HepG2 (cell line): Measurements from ENCODE around the gene SELENOI. TPM values are rescaled to one million over a fixed set of nuclear protein-coding genes. Genes with fewer than 3 reads are reported as not detected.

ENCODE experiments used
- DBP ChIP-seq: sonication (generic); formaldehyde crosslinking; IDR thresholded peaks from 2 replicates; pipeline ENCODE4 v1.4.0; 2020; ENCODE audit warnings: missing genetic modification reagents; ENCODE audit errors: not compliant biosample characterization
- EEA1 ChIP-seq: sonication (generic); formaldehyde crosslinking; IDR thresholded peaks from 2 replicates; pipeline ENCODE4 v1.5.1; 2020; ENCODE audit warnings: mild to moderate bottlenecking, missing genetic modification reagents, borderline replicate concordance
- EP300 ChIP-seq, 3 experiments: sonication (generic) in 1 of 3; formaldehyde crosslinking in 1 of 3; IDR thresholded peaks; 2 replicates each; pipeline versions ENCODE4 v1.5.1 to v1.6.1; 2011 to 2020; ENCODE audit warnings: low read depth in 2 of 3, low read length in 2 of 3, borderline replicate concordance in 1 of 3, improper control_type of control experiment in 1 of 3, mild to moderate bottlenecking in 1 of 3, missing genetic modification reagents in 1 of 3, moderate library complexity in 1 of 3
- GZF1 ChIP-seq: sonication (generic); formaldehyde crosslinking; IDR thresholded peaks from 2 replicates; pipeline ENCODE4 v1.5.1; 2020; ENCODE audit warnings: mild to moderate bottlenecking, missing genetic modification reagents
- KMT2A ChIP-seq: sonication (generic); formaldehyde crosslinking; IDR thresholded peaks from 2 replicates; pipeline ENCODE4 v1.4.0; 2020; ENCODE audit warnings: missing genetic modification reagents
- MAFG ChIP-seq: sonication (generic); formaldehyde crosslinking; IDR thresholded peaks from 2 replicates; pipeline ENCODE4 v1.5.1; 2020; ENCODE audit warnings: mild to moderate bottlenecking, missing genetic modification reagents
- MIER2 ChIP-seq: IDR thresholded peaks from 2 replicates; pipeline ENCODE4 v1.6.1; 2016; ENCODE audit warnings: missing biosample characterization, missing genetic modification reagents
- MTA1 ChIP-seq: sonication (generic); formaldehyde crosslinking; IDR thresholded peaks from 2 replicates; pipeline ENCODE4 v1.4.0; 2020; ENCODE audit warnings: missing genetic modification reagents, mild to moderate bottlenecking, borderline replicate concordance
- NR2F1 ChIP-seq, 2 experiments: fragments of 450-650 bp in 1 of 2; formaldehyde crosslinking in 1 of 2; IDR thresholded peaks; 2 replicates each; pipeline versions ENCODE4 v1.5.0 to v1.6.1; 2016 to 2020; ENCODE audit warnings: mild to moderate bottlenecking in 1 of 2, missing compliant biosample characterization in 1 of 2, missing genetic modification reagents in 1 of 2, moderate library complexity in 1 of 2
- PAX8 ChIP-seq: sonication (generic); formaldehyde crosslinking; IDR thresholded peaks from 2 replicates; pipeline ENCODE4 v1.8.0; 2022; ENCODE audit warnings: mild to moderate bottlenecking, missing genetic modification reagents, borderline replicate concordance
- PHB2 ChIP-seq: fragments of 450-650 bp; IDR thresholded peaks from 2 replicates; pipeline ENCODE4 v1.6.1; 2018; ENCODE audit not compliant: partially characterized antibody
- PRDM15 ChIP-seq: sonication (generic); formaldehyde crosslinking; IDR thresholded peaks from 2 replicates; pipeline ENCODE4 v1.4.0; 2020; ENCODE audit warnings: missing genetic modification reagents
- RFX1 ChIP-seq: fragments of 450-650 bp; IDR thresholded peaks from 2 replicates; pipeline ENCODE4 v1.6.1; 2017
- SAP130 ChIP-seq: IDR thresholded peaks from 2 replicates; pipeline ENCODE4 v1.6.1; 2016; ENCODE audit warnings: low read depth
- SATB2 ChIP-seq: sonication (generic); formaldehyde crosslinking; IDR thresholded peaks from 2 replicates; pipeline ENCODE4 v1.5.0; 2020; ENCODE audit warnings: missing genetic modification reagents
- SIN3A ChIP-seq: IDR thresholded peaks from 2 replicates; pipeline ENCODE4 v1.6.1; 2011; ENCODE audit warnings: low read depth, mild to moderate bottlenecking, control low read depth, low read length, borderline replicate concordance
- SRF ChIP-seq: IDR thresholded peaks from 2 replicates; pipeline ENCODE4 v1.6.1; 2011; ENCODE audit warnings: mild to moderate bottlenecking, low read depth, low read length, moderate library complexity
- TOPORS ChIP-seq: sonication (generic); formaldehyde crosslinking; IDR thresholded peaks from 2 replicates; pipeline ENCODE4 v1.8.0; 2023; ENCODE audit warnings: mild to moderate bottlenecking, missing genetic modification reagents
- TSC22D2 ChIP-seq: sonication (generic); formaldehyde crosslinking; IDR thresholded peaks from 2 replicates; pipeline ENCODE4 v1.5.1; 2020; ENCODE audit warnings: missing genetic modification reagents, mild to moderate bottlenecking, borderline replicate concordance
- ZFP82 ChIP-seq: sonication (generic); formaldehyde crosslinking; IDR thresholded peaks from 2 replicates; pipeline ENCODE4 v1.5.1; 2020; ENCODE audit warnings: mild to moderate bottlenecking, missing genetic modification reagents, borderline replicate concordance
- ZNF12 ChIP-seq: sonication (generic); formaldehyde crosslinking; IDR thresholded peaks from 2 replicates; pipeline ENCODE4 v1.5.0; 2020; ENCODE audit warnings: missing genetic modification reagents
- ZNF256 ChIP-seq: sonication (generic); formaldehyde crosslinking; conservative IDR thresholded peaks from 2 replicates; pipeline ENCODE4 v1.4.0; 2020; ENCODE audit warnings: missing genetic modification reagents
- ZNF317 ChIP-seq: sonication (generic); formaldehyde crosslinking; IDR thresholded peaks from 2 replicates; pipeline ENCODE4 v1.5.0; 2020; ENCODE audit warnings: mild to moderate bottlenecking, missing genetic modification reagents
- ZNF704 ChIP-seq: sonication (generic); formaldehyde crosslinking; IDR thresholded peaks from 2 replicates; pipeline ENCODE4 v1.8.1; 2023; ENCODE audit warnings: mild to moderate bottlenecking, inconsistent platforms, moderate library complexity, missing genetic modification reagents, borderline replicate concordance
- ZNF776 ChIP-seq: sonication (generic); formaldehyde crosslinking; IDR thresholded peaks from 2 replicates; pipeline ENCODE4 v1.4.0; 2020; ENCODE audit warnings: mild to moderate bottlenecking, missing genetic modification reagents
- polyA plus RNA-seq, 8 experiments: library from polyadenylated mRNA; depleted of rRNA in 3 of 8; stranded (reverse) in 7 of 8; unstranded in 1 of 8; fragments of >200 nt; fragmentation: Illumina TruSeq in 4 of 8; extraction: Trizol in 4 of 8; gene quantifications; 2 replicates each; pipeline versions ENCODE4 v1.2.1 to v1.2.3, GENCODE V29; 2011 to 2016; ENCODE audit warnings: low read depth in 4 of 8, missing spikeins in 1 of 8, mixed read lengths in 1 of 8; ENCODE audit not compliant: insufficient read depth in 1 of 8
- total RNA-seq, 5 experiments: library from RNA; depleted of rRNA; stranded (reverse); fragments of >200 nt; fragmentation: Illumina TruSeq; extraction: Trizol; gene quantifications; 2 replicates each; pipeline ENCODE4 v1.2.3, GENCODE V29; 2016; ENCODE audit warnings: low read depth in 1 of 5

Gene SELENOI
- total and polyA plus RNA-seq, 2 of the 13 experiments (the other 11 are each of a cell fraction or from before 2014, with no cell fraction given) = 27.7 to 60.3 TPM

- TF ChIP-seq PRDM15 (CRISPR knock-in tag) (0 out of 2 replicates have a peak, but pooled peaks have one; percentile 3), NR2F1 (CRISPR knock-in tag; IDR thresholded peaks at IDR 0.05) (no peak), SAP130 (peak; percentile 24), ZFP82 (CRISPR knock-in tag) (peak; percentile 49; the same call in 1 of the 2 replicates), MAFG (CRISPR knock-in tag) (no peak), GZF1 (peak; percentile 69; the same call in 1 of the 2 replicates), MIER2 (CRISPR knock-in tag) (0 out of 2 replicates have a peak, but pooled peaks have one; percentile 18), SIN3A (peak; percentile 81; the same call in 1 of the 2 replicates), TSC22D2 (CRISPR knock-in tag) (no peak), MTA1 (no peak), EEA1 (0 out of 2 replicates have a peak, but pooled peaks have one; percentile 12), ZNF704 (no peak), PAX8 (CRISPR knock-in tag) (no peak), RFX1 (no peak), ZNF256 (CRISPR knock-in tag) (peak; percentile 44; the same call in 1 of the 2 replicates), KMT2A (CRISPR knock-in tag) (0 out of 2 replicates have a peak, but pooled peaks have one; percentile 34), SATB2 (CRISPR knock-in tag) (no peak), ZNF776 (0 out of 2 replicates have a peak, but pooled peaks have one; percentile 1), ZNF12 (CRISPR knock-in tag) (0 out of 2 replicates have a peak, but pooled peaks have one; percentile 33), EP300 (IDR thresholded peaks at IDR 0.05; ENCODE audit: low read depth in 2 of 2, low read length in 2 of 2) (no peak), EP300 (CRISPR knock-in tag; IDR thresholded peaks at IDR 0.05; ENCODE audit: borderline replicate concordance) (no peak), TOPORS (CRISPR knock-in tag) (no peak), ZNF317 (CRISPR knock-in tag) (no peak), SRF (no peak), PHB2 (no peak), DBP (peak; percentile 37)
Observed at GRCh38 chr2:26346454-26347053, 611 bp downstream of the SELENOI start, which contains the start of gene ADGRF3 (continued).
